Testis (tissue), 2 donors: ENCODE results near the gene RBP5.

ENCODE experiments used
- POLR2A ChIP-seq: fragments of 450-650 bp; IDR thresholded peaks from one replicate; pipeline ENCODE4 v1.6.1; 2017; ENCODE audit warnings: antibody characterized with exemption, mild to moderate bottlenecking, moderate library complexity
- TF ChIP-seq, protein P1 (sequence below), 3 experiments: fragments of 450-650 bp in 2 of 3; fragments of 200-600 bp in 1 of 3; sonication (generic) in 1 of 3; IDR thresholded peaks; one replicate each; pipeline ENCODE4 v1.5.1; 2016 to 2019; ENCODE audit warnings: antibody characterized with exemption in 3 of 3, mild to moderate bottlenecking in 2 of 3, moderate library complexity in 1 of 3

DNA sequence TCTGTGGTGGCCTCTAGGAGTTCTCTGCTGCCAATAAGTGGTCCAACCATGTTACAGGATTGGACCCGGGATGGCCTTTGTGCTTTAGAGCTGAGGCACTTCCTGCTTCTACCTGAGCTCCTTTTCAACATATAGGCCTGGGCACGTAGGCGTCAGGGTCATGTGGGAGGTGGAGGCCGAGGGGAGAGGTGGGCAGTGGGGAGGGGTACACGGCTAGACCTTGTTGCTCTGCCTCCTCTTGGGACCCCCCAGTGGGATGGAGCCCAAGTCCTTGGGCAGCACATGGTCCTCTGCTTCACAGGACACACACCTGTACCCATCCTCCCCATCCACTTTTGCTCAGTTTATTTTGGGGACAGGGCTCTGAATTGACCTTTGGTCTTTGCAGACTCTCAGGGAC lies 7.4 kb downstream of the RBP5 start:
- TF ChIP-seq, protein P1, sequence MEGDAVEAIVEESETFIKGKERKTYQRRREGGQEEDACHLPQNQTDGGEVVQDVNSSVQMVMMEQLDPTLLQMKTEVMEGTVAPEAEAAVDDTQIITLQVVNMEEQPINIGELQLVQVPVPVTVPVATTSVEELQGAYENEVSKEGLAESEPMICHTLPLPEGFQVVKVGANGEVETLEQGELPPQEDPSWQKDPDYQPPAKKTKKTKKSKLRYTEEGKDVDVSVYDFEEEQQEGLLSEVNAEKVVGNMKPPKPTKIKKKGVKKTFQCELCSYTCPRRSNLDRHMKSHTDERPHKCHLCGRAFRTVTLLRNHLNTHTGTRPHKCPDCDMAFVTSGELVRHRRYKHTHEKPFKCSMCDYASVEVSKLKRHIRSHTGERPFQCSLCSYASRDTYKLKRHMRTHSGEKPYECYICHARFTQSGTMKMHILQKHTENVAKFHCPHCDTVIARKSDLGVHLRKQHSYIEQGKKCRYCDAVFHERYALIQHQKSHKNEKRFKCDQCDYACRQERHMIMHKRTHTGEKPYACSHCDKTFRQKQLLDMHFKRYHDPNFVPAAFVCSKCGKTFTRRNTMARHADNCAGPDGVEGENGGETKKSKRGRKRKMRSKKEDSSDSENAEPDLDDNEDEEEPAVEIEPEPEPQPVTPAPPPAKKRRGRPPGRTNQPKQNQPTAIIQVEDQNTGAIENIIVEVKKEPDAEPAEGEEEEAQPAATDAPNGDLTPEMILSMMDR (IDR thresholded peaks at IDR 0.05) = no peak
- no peak for TF ChIP-seq POLR2A
